Esophagus muscularis mucosa (tissue), 4 donors: ENCODE measurements around the gene PHC3.

ENCODE experiments used
- CTCF ChIP-seq, 3 experiments: fragments of 200-600 bp in 2 of 3; fragments of 450-650 bp in 1 of 3; sonication (generic) in 2 of 3; IDR thresholded peaks; one replicate each; pipeline ENCODE4 v1.5.1; 2017 to 2019; ENCODE audit warnings: antibody characterized with exemption in 3 of 3, mild to moderate bottlenecking in 2 of 3, moderate library complexity in 1 of 3
- EP300 ChIP-seq: sonication (generic); formaldehyde crosslinking; IDR thresholded peaks from one replicate; pipeline ENCODE4 v1.6.1; 2017; ENCODE audit warnings: antibody characterized with exemption
- POLR2A ChIP-seq: fragments of 450-650 bp; IDR thresholded peaks from one replicate; pipeline ENCODE4 v1.6.1; 2017; ENCODE audit warnings: antibody characterized with exemption, moderate library complexity, mild to moderate bottlenecking, low read depth
- POLR2AphosphoS5 ChIP-seq, 2 donors: sonication (generic); formaldehyde crosslinking; IDR thresholded peaks; one replicate each; pipeline ENCODE4 v1.6.1; 2017; ENCODE audit warnings: antibody characterized with exemption in 2 of 2

GRCh38 chr3:170076715-170077238, 104.8 kb downstream of the PHC3 start:
- no peak for TF ChIP-seq CTCF (IDR thresholded peaks at IDR 0.05)
- TF ChIP-seq POLR2A, result no peak
- TF ChIP-seq POLR2AphosphoS5 (IDR thresholded peaks at IDR 0.05), result no peak
- TF ChIP-seq EP300, result no peak
